ENCODE measurements around the gene COA7.

The COA7 gene

GRCh38 chr1:52641307-52641706, 56.8 kb downstream of the COA7 start:
- Histone ChIP-seq H3K4me1 (ENCODE audit: control insufficient read depth, insufficient read depth, low read length) (no peaks in the 10 kb centered on the region), H3K36me3 (ENCODE audit: control insufficient read depth in 2 of 2, insufficient read depth in 1 of 2, low read length in 2 of 2) (no peaks in the 10 kb centered on the region), H3K27ac (ENCODE audit: extremely low read depth, low read depth, low read length) (no peak overlapping the region), H3K4me3 (ENCODE audit: low read depth, low read length) (no peak overlapping the region), H3K9me3 (ENCODE audit: control insufficient read depth, insufficient read depth, low read depth, low read length) (no peaks in the 10 kb centered on the region)
- ChIA-PET CTCF (interaction anchor here (0.9 kb wide), 1 partner anchor 45 kb away, joined by 3 read pairs; no protein-coding TSS in a partner anchor), POLR2A (interaction anchor here (0.6 kb wide), 1 partner anchor 27 kb away, joined by 3 read pairs; no protein-coding TSS in a partner anchor)
- TF ChIP-seq, protein P1, sequence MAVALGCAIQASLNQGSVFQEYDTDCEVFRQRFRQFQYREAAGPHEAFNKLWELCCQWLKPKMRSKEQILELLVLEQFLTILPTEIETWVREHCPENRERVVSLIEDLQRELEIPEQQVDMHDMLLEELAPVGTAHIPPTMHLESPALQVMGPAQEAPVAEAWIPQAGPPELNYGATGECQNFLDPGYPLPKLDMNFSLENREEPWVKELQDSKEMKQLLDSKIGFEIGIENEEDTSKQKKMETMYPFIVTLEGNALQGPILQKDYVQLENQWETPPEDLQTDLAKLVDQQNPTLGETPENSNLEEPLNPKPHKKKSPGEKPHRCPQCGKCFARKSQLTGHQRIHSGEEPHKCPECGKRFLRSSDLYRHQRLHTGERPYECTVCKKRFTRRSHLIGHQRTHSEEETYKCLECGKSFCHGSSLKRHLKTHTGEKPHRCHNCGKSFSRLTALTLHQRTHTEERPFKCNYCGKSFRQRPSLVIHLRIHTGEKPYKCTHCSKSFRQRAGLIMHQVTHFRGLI (tag by site-specific recombination; IDR thresholded peaks at IDR 0.05): no peak
- no peak for TF ChIP-seq ZXDB (tag by site-specific recombination; IDR thresholded peaks at IDR 0.05)
- no peak for TF ChIP-seq RBAK (tag by site-specific recombination; IDR thresholded peaks at IDR 0.05)
- TF ChIP-seq REPIN1 (tag by site-specific recombination; IDR thresholded peaks at IDR 0.05; ENCODE audit: low read depth): no peak
- no peak for TF ChIP-seq ZNF792 (tag by site-specific recombination; IDR thresholded peaks at IDR 0.05)
- TF ChIP-seq ZNF623 (tag by site-specific recombination; IDR thresholded peaks at IDR 0.05): no peak
- TF ChIP-seq GLIS2 (tag by site-specific recombination; IDR thresholded peaks at IDR 0.05): no peak
- no peak for TF ChIP-seq YY1 (tag by site-specific recombination; IDR thresholded peaks at IDR 0.05)
- TF ChIP-seq ZNF354C (tag by site-specific recombination; IDR thresholded peaks at IDR 0.05; ENCODE audit: borderline replicate concordance, low read depth): no peak
- no peak for TF ChIP-seq ZNF837 (tag by site-specific recombination; IDR thresholded peaks at IDR 0.05)
- TF ChIP-seq ZNF529 (tag by site-specific recombination; IDR thresholded peaks at IDR 0.05; ENCODE audit: insufficient replicate concordance): no peak
- no peak for TF ChIP-seq BCL6B (tag by site-specific recombination; IDR thresholded peaks at IDR 0.05)
- TF ChIP-seq ZNF843 (tag by site-specific recombination; IDR thresholded peaks at IDR 0.05): no peak
- TF ChIP-seq, protein P2, sequence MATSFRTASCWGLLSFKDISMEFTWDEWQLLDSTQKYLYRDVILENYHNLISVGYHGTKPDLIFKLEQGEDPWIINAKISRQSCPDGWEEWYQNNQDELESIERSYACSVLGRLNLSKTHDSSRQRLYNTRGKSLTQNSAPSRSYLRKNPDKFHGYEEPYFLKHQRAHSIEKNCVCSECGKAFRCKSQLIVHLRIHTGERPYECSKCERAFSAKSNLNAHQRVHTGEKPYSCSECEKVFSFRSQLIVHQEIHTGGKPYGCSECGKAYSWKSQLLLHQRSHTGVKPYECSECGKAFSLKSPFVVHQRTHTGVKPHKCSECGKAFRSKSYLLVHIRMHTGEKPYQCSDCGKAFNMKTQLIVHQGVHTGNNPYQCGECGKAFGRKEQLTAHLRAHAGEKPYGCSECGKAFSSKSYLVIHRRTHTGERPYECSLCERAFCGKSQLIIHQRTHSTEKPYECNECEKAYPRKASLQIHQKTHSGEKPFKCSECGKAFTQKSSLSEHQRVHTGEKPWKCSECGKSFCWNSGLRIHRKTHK (tag by site-specific recombination; IDR thresholded peaks at IDR 0.05): no peak
- no peak for TF ChIP-seq ZNF416 (tag by site-specific recombination; IDR thresholded peaks at IDR 0.05)
- TF ChIP-seq PRDM1 (tag by site-specific recombination; IDR thresholded peaks at IDR 0.05): no peak
- TF ChIP-seq HIC1 (tag by site-specific recombination; IDR thresholded peaks at IDR 0.05): no peak

DNA sequence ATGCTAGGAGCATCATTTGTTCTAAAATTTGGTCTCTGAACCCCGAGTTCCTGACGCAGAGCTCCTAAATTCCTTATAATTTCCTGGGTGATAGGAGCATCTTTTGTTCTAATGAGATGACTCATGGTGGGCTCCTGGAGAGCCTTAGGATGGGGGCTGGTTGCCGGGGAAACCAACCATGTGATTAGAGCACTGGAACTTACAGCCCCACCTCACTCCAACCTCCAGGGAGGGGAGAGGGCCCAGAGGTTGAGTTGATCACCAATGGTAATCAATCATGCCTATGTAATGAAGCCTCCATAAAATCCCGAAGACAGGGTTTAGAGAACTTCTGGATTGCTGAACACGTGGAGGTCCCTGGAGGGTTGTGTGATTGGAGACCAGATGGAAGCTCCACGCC, 57.5 kb downstream of the COA7 start:
- H3K4me3 ChIP-seq (ENCODE audit: low read depth, low read length): no peak overlapping the region
- ChIA-PET CTCF (no interaction called here), POLR2A (no interaction called here)
- H3K36me3 ChIP-seq (ENCODE audit: control insufficient read depth in 2 of 2, insufficient read depth in 1 of 2, low read length in 2 of 2): no peaks in the 10 kb centered on the region
- no peak overlapping the region for H3K27ac ChIP-seq (ENCODE audit: extremely low read depth, low read depth, low read length)
- H3K9me3 ChIP-seq (ENCODE audit: control insufficient read depth, insufficient read depth, low read depth, low read length): no peaks in the 10 kb centered on the region
- H3K4me1 ChIP-seq (ENCODE audit: control insufficient read depth, insufficient read depth, low read length): no peaks in the 10 kb centered on the region
- no peak for TF ChIP-seq ZNF174 (tag by site-specific recombination; IDR thresholded peaks at IDR 0.05)
- no peak for TF ChIP-seq ZNF473 (tag by site-specific recombination; IDR thresholded peaks at IDR 0.05)
- TF ChIP-seq ZNF585B (tag by site-specific recombination; IDR thresholded peaks at IDR 0.05): no peak
- TF ChIP-seq ZBTB1 (tag by site-specific recombination; IDR thresholded peaks at IDR 0.05): no peak
- TF ChIP-seq ZNF623 (tag by site-specific recombination; IDR thresholded peaks at IDR 0.05): no peak
- TF ChIP-seq HOXD13 (CRISPR knock-in tag; IDR thresholded peaks at IDR 0.05; ENCODE audit: borderline replicate concordance): no peak
- no peak for TF ChIP-seq ZNF704 (tag by site-specific recombination; IDR thresholded peaks at IDR 0.05)
- no peak for TF ChIP-seq ZNF660 (tag by site-specific recombination; IDR thresholded peaks at IDR 0.05)
- TF ChIP-seq ZNF677 (tag by site-specific recombination; IDR thresholded peaks at IDR 0.05): no peak
- TF ChIP-seq ZNF830 (tag by site-specific recombination; IDR thresholded peaks at IDR 0.05; ENCODE audit: low read depth): no peak
- no peak for TF ChIP-seq ZFP37 (tag by site-specific recombination; IDR thresholded peaks at IDR 0.05)
- no peak for TF ChIP-seq ZNF248 (tag by site-specific recombination; IDR thresholded peaks at IDR 0.05)
- TF ChIP-seq ZNF600 (tag by site-specific recombination; IDR thresholded peaks at IDR 0.05): no peak
